ENCODE data around the gene TAOK3. TPM values are rescaled to one million over a fixed set of nuclear protein-coding genes. Genes with fewer than 3 reads are reported as not detected.

The TAOK3 gene
- polyA plus RNA-seq, 3 donors: 19.7 to 58.3 (median 44.8) TPM

DNA sequence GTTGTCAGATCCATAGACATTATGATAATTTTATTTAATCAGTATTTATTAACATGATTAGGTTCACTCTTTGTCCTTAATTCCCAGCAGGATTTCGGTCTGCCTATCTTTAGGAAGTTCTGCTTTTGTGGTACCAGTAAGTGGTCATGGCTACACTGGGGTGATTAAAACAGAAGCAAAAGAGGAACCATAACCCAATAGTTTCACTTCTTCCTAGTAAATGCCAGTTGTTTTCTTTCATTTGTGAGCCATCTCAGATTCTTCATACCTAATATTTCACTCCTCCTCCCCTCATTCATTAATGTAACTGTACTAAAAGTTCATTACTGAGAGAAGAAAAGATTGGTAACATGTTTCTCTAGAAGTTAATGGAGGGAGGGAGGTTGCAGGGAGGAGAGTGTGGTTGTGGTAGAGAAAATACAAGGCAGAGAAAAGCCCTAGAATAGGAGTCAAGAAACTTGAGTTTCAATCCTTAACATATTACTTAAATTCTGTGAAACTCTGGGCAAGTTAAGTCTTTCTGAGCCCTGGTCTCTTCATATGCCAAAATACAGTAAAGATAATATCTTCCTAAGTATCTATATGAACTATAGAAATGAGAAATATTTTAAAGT lies 135.5 kb downstream of the TAOK3 start:
- peaks cover 23% of the 10 kb centered on the region for H3K4me1 Mint-ChIP-seq
- TF ChIP-seq, protein P1, sequence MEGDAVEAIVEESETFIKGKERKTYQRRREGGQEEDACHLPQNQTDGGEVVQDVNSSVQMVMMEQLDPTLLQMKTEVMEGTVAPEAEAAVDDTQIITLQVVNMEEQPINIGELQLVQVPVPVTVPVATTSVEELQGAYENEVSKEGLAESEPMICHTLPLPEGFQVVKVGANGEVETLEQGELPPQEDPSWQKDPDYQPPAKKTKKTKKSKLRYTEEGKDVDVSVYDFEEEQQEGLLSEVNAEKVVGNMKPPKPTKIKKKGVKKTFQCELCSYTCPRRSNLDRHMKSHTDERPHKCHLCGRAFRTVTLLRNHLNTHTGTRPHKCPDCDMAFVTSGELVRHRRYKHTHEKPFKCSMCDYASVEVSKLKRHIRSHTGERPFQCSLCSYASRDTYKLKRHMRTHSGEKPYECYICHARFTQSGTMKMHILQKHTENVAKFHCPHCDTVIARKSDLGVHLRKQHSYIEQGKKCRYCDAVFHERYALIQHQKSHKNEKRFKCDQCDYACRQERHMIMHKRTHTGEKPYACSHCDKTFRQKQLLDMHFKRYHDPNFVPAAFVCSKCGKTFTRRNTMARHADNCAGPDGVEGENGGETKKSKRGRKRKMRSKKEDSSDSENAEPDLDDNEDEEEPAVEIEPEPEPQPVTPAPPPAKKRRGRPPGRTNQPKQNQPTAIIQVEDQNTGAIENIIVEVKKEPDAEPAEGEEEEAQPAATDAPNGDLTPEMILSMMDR (IDR thresholded peaks at IDR 0.05): no peak
- intact Hi-C loops (cut with micrococcal nuclease): loop anchor here in 1 of 2 donors (10.0 kb wide), 1 partner anchor 68 kb away; no protein-coding TSS in a partner anchor
- H3K36me3 Mint-ChIP-seq: peaks cover 33 to 48% of the 10 kb centered on the region in 2 donors
- H3K9ac ChIP-seq (ENCODE audit: insufficient read depth, low read length, poor library complexity, severe bottlenecking): no peak overlapping the region
- H3K4me3 ChIP-seq (replicated peaks in 1 of 3; ENCODE audit: low read depth in 2 of 3, low read length in 3 of 3): peak overlapping the region in 2 of 3 experiments; percentile 7 to 54
- H3K36me3 ChIP-seq (replicated peaks in 1 of 2; ENCODE audit: control insufficient read depth in 1 of 2, insufficient read depth in 2 of 2, low read length in 2 of 2): peaks cover 37 to 44% of the 10 kb centered on the region in 2 donors
- no peaks in the 10 kb centered on the region for H3K27me3 Mint-ChIP-seq (ENCODE audit: low read depth in 3 of 3)
- peaks cover 25 to 32% of the 10 kb centered on the region in 2 donors for H3K4me1 ChIP-seq (ENCODE audit: control insufficient read depth in 1 of 2, insufficient read depth in 2 of 2, low read length in 2 of 2)
- H3K9me3 ChIP-seq (replicated peaks in 1 of 2; ENCODE audit: control insufficient read depth in 1 of 2, insufficient read depth in 1 of 2, low read length in 2 of 2): no peaks in the 10 kb centered on the region
- peak overlapping the region; percentile 63 for H3K4me2 ChIP-seq (replicated peaks; ENCODE audit: extremely low read depth, low read length, poor library complexity, severe bottlenecking)
- H3K79me2 ChIP-seq (ENCODE audit: insufficient read depth, low read length): peaks cover 6% of the 10 kb centered on the region
- peak; percentile 57 to 89 (median 80) for DNase-seq
- H3K27me3 ChIP-seq (ENCODE audit: control insufficient read depth in 2 of 2, insufficient read depth in 2 of 2, low read length in 2 of 2): no peaks in the 10 kb centered on the region
- peak overlapping the region; percentile 45 for H2AFZ ChIP-seq (ENCODE audit: insufficient read depth, low read depth, low read length, poor library complexity, severe bottlenecking)
- peak overlapping the region; percentile 87 to 97 (median 94) for H3K27ac Mint-ChIP-seq
- peaks cover 3% of the 10 kb centered on the region for H4K20me1 ChIP-seq (ENCODE audit: insufficient read depth, low read length)
- WGBS (ENCODE audit: insufficient coverage): no CpG with 5 or more reads among the region's 1 CpG
- H3K9me3 Mint-ChIP-seq: peaks cover 0 to 3% (median 0%) of the 10 kb centered on the region in 7 donors
- H3K27ac ChIP-seq (ENCODE audit: low read depth in 1 of 2, low read length in 2 of 2): peak overlapping the region in 1 of 2 donors; percentile 82
- H3K4me3 Mint-ChIP-seq: peak overlapping the region in 1 of 2 donors; percentile 80

DNA sequence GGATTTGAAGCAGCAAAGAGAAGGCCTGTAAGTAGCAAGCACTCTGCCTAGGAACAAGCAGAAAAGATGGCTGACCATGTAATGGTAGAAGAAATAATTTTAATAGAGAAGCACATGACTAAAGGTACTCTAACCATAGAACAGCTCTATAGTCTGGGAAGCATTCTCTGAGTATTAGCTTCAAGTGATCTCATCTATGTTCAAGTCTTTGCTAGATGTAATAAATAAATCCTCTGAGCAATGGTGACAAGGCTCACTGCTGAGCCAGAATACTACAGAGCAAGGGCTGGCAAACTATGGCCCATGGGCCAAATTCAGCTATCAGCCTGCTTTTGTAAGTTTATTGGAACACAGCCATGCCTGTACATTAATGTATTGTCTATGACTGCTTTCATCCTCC lies 152.0 kb downstream of the TAOK3 start:
- Histone ChIP-seq H3K9me3 (replicated peaks in 1 of 2; ENCODE audit: control insufficient read depth in 1 of 2, insufficient read depth in 1 of 2, low read length in 2 of 2) (no peaks in the 10 kb centered on the region), H3K4me3 (replicated peaks in 1 of 3; ENCODE audit: low read depth in 2 of 3, low read length in 3 of 3) (no peak overlapping the region), H3K9ac (ENCODE audit: insufficient read depth, low read length, poor library complexity, severe bottlenecking) (no peak overlapping the region), H3K4me1 (ENCODE audit: control insufficient read depth in 1 of 2, insufficient read depth in 2 of 2, low read length in 2 of 2) (no peaks in the 10 kb centered on the region), H3K79me2 (ENCODE audit: insufficient read depth, low read length) (no peaks in the 10 kb centered on the region), H3K4me2 (replicated peaks; ENCODE audit: extremely low read depth, low read length, poor library complexity, severe bottlenecking) (no peak overlapping the region), H4K20me1 (ENCODE audit: insufficient read depth, low read length) (peaks cover 3% of the 10 kb centered on the region), H3K36me3 (replicated peaks in 1 of 2; ENCODE audit: control insufficient read depth in 1 of 2, insufficient read depth in 2 of 2, low read length in 2 of 2) (peaks cover 29 to 75% of the 10 kb centered on the region in 2 donors), H3K27me3 (ENCODE audit: control insufficient read depth in 2 of 2, insufficient read depth in 2 of 2, low read length in 2 of 2) (no peaks in the 10 kb centered on the region), H3K27ac (ENCODE audit: low read depth in 1 of 2, low read length in 2 of 2) (no peak overlapping the region), H2AFZ (ENCODE audit: insufficient read depth, low read depth, low read length, poor library complexity, severe bottlenecking) (no peak overlapping the region)
- Mint-ChIP-seq H3K27ac (peak overlapping the region in 4 of 7 donors; percentile 14 to 45 (median 31)), H3K36me3 (peaks cover 42 to 76% of the 10 kb centered on the region in 2 donors), H3K4me1 (no peaks in the 10 kb centered on the region), H3K9me3 (no peaks in the 10 kb centered on the region), H3K27me3 (ENCODE audit: low read depth in 3 of 3) (peaks cover 0 to 1% (median 0%) of the 10 kb centered on the region in 3 donors), H3K4me3 (no peak overlapping the region)
- TF ChIP-seq, protein P1 (IDR thresholded peaks at IDR 0.05): no peak
- intact Hi-C loops (cut with micrococcal nuclease): no loop called here
- DNase-seq: no peak

Measured in CD14-positive monocyte (primary cell).